Activated naive CD4-positive, alpha-beta T cell treated with anti-CD3 and anti-CD28 coated beads, Interleukin-2, amount 10 ng/mL, durations not matched to agents 7 days and 5 days (primary cell): ENCODE measurements around the gene PIK3R1.

Experiments used
- CTCF ChIA-PET: fragments of 350-600 bp; sonication (Branson Sonifier 250); formaldehyde crosslinking; loops from one replicate; lab custom pipeline; 2021; ENCODE audit warnings: antibody characterized with exemption; lab: Charles Lee
- DNase-seq: peaks from one replicate; pipeline ENCODE4 v3.0.0-alpha.2; 2020
- H3K27ac Mint-ChIP-seq: one replicate; pipeline ENCODE4 v1.8.0; 2021; ENCODE audit warnings: mild to moderate bottlenecking, moderate library complexity, mixed read lengths
- H3K27me3 Mint-ChIP-seq: one replicate; pipeline ENCODE4 v1.8.0; 2021; ENCODE audit warnings: mild to moderate bottlenecking, mixed read lengths
- H3K36me3 Mint-ChIP-seq: one replicate; pipeline ENCODE4 v1.8.0; 2021; ENCODE audit warnings: mixed read lengths
- H3K4me1 Mint-ChIP-seq: one replicate; pipeline ENCODE4 v1.8.0; 2021; ENCODE audit warnings: mixed read lengths
- H3K4me3 Mint-ChIP-seq: one replicate; pipeline ENCODE4 v1.8.0; 2021; ENCODE audit warnings: mild to moderate bottlenecking, moderate library complexity, mixed read lengths
- H3K9me3 Mint-ChIP-seq: one replicate; pipeline ENCODE4 v1.8.0; 2021; ENCODE audit warnings: mixed read lengths

PIK3R1 gene

DNA sequence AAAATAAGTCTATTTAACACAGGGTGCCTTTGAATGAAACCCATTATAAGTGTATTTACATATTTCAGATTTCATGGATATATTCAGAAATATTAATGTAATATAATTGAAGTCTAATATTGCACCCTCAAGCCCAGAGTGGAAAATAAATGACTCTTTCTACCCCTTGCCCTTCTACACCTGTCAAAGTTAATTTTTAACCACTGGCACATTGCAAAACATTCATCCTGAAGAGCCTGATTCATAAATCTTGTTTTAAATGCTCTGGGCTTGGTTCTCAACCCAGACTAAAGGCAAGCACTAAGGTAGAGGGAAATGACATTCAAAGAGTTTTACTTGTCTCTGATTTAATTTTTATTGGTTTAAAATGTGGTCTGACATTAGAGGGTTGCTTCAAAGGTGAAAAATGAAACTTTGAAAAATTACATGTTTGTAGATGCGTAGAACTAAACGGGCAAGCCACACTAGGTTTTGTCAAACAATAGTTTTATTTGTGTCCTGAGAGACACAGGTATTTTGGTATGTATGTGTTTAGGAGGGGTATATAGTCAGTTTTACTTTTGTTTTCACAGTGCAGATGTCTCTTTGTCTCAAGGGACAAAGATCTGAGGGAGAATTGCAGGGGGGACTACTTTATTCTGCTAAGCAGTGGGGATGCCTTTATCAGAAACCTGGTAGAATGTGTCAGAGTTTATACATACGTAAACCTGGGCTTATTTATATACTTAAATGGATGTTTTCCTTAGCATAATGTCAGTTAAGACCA, 69.7 kb downstream of the PIK3R1 start:
- DNase-seq: no peak
- Mint-ChIP-seq H3K36me3 (peaks cover 65% of the 10 kb centered on the region), H3K4me3 (peak overlapping the region; percentile 26), H3K9me3 (no peaks in the 10 kb centered on the region), H3K27me3 (no peaks in the 10 kb centered on the region), H3K27ac (peak overlapping the region; percentile 87), H3K4me1 (peaks cover 92% of the 10 kb centered on the region)
- CTCF ChIA-PET: interaction anchor here (1.1 to 3.3 kb wide), 7 partner anchors 14 to 722 kb away, joined by 3 to 87 read pairs (median 8); no protein-coding TSS in a partner anchor

GRCh38 chr5:68285851-68286611, 70.5 kb downstream of the PIK3R1 start:
- Mint-ChIP-seq H3K9me3 (no peaks in the 10 kb centered on the region), H3K4me1 (peaks cover 91% of the 10 kb centered on the region), H3K4me3 (peak overlapping the region; percentile 26), H3K27ac (peak overlapping the region; percentile 87), H3K27me3 (no peaks in the 10 kb centered on the region), H3K36me3 (peaks cover 62% of the 10 kb centered on the region)
- no peak for DNase-seq
- CTCF ChIA-PET: interaction anchor here (0.7 to 3.3 kb wide), 28 partner anchors 9 to 1039 kb away, joined by 3 to 87 read pairs (median 4); no protein-coding TSS in a partner anchor

- DNase-seq: no peak
- no peaks in the 10 kb centered on the region for H3K27me3 Mint-ChIP-seq
- peaks cover 60% of the 10 kb centered on the region for H3K36me3 Mint-ChIP-seq
- peak overlapping the region; percentile 26 for H3K4me3 Mint-ChIP-seq
- H3K27ac Mint-ChIP-seq: peak overlapping the region; percentile 87
- peaks cover 91% of the 10 kb centered on the region for H3K4me1 Mint-ChIP-seq
- no peaks in the 10 kb centered on the region for H3K9me3 Mint-ChIP-seq
- CTCF ChIA-PET: interaction anchor here (0.6 to 3.3 kb wide), 29 partner anchors 8 to 1040 kb away, joined by 3 to 87 read pairs (median 4); no protein-coding TSS in a partner anchor
These were observed 71.0 kb downstream of the PIK3R1 start for GRCh38 chr5:68286612-68286912.

DNA sequence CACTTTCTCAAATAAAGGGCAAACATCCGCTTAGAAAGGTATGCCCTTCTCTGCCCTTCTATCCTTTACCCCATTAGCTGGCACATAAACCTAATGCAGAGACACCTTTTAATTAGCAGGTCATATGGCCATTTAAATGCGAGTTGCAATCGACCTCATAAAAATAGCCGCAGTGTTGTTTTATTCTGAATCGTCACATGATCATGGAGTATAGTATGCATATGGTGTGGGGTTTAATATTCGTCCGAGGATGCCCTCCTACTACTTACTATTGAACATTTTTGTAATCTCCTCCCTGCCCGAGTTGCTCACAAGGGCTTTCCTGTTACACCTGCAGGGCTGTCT, 72.0 kb downstream of the PIK3R1 start:
- peak overlapping the region; percentile 79 for H3K4me3 Mint-ChIP-seq
- H3K27me3 Mint-ChIP-seq: no peaks in the 10 kb centered on the region
- CTCF ChIA-PET: interaction anchor here (1.0 to 3.3 kb wide), 9 partner anchors 14 to 174 kb away, joined by 3 to 87 read pairs (median 7); no protein-coding TSS in a partner anchor
- no peak for DNase-seq
- H3K4me1 Mint-ChIP-seq: peaks cover 88% of the 10 kb centered on the region
- H3K36me3 Mint-ChIP-seq: peaks cover 56% of the 10 kb centered on the region
- H3K9me3 Mint-ChIP-seq: no peaks in the 10 kb centered on the region
- H3K27ac Mint-ChIP-seq: peak overlapping the region; percentile 96

DNA sequence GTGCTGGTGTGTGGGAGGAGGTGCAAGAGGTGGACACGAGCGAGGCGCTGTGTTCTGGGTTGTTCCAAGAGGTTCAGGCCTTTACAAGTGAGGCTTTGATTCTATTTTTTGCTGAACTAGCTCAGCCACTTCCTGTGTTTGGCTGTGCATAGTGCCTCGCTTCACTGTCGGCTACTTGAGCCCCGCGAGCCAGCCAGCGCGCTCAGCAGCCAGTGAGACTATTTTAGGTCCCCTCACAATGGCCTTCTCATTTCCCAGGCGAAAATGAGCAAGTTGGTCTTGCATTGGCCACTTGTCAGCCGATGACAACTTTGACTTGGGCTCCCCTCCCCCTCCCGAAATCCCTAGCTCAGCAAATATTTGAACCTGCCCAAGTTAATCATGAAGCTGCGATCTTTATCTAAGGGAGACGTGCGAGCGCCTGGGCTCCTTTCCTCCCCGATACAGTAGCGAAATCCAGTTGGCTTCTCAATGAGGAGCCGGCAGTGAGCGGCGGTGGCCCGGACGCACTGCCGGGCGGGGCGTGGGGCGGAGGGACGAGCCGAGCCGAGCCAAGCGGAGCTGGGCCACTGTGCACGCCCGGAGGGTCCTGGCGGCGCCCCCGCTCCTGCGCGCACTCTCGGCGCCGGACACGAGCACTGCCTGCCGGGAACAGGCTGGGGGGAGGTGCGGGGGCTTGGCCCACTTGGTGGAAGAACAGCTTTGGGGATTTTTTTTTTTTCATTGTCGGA, 72.6 kb downstream of the PIK3R1 start:
- H3K9me3 Mint-ChIP-seq: no peaks in the 10 kb centered on the region
- peaks cover 83% of the 10 kb centered on the region for H3K4me1 Mint-ChIP-seq
- peaks cover 52% of the 10 kb centered on the region for H3K36me3 Mint-ChIP-seq
- H3K27ac Mint-ChIP-seq: peak overlapping the region; percentile 96
- peak; percentile 70 for DNase-seq
- CTCF ChIA-PET: interaction anchor here (1.0 to 3.3 kb wide), 5 partner anchors 14 to 174 kb away, joined by 3 to 87 read pairs (median 5); no protein-coding TSS in a partner anchor
- H3K27me3 Mint-ChIP-seq: no peaks in the 10 kb centered on the region
- H3K4me3 Mint-ChIP-seq: peak overlapping the region; percentile 79

GRCh38 chr5:68288707-68289134, 73.2 kb downstream of the PIK3R1 start:
- Mint-ChIP-seq H3K9me3 (no peaks in the 10 kb centered on the region), H3K27me3 (no peaks in the 10 kb centered on the region), H3K4me3 (peak overlapping the region; percentile 79), H3K36me3 (peaks cover 50% of the 10 kb centered on the region), H3K27ac (peak overlapping the region; percentile 96), H3K4me1 (peaks cover 78% of the 10 kb centered on the region)
- no peak for DNase-seq
- CTCF ChIA-PET: interaction anchor here (3.3 kb wide), 1 partner anchor 173 kb away, joined by 87 read pairs; no protein-coding TSS in a partner anchor

- H3K4me3 Mint-ChIP-seq: peak overlapping the region; percentile 79
- H3K36me3 Mint-ChIP-seq: peaks cover 51% of the 10 kb centered on the region
- H3K4me1 Mint-ChIP-seq: peaks cover 70% of the 10 kb centered on the region
- H3K9me3 Mint-ChIP-seq: no peaks in the 10 kb centered on the region
- no peak for DNase-seq
- CTCF ChIA-PET: no interaction called here
- H3K27ac Mint-ChIP-seq: no peak overlapping the region
- no peaks in the 10 kb centered on the region for H3K27me3 Mint-ChIP-seq
These were observed 73.9 kb downstream of the PIK3R1 start for GRCh38 chr5:68289498-68289897.

GRCh38 chr5:68290260-68290674, 74.7 kb downstream of the PIK3R1 start:
- DNase-seq: no peak
- H3K27ac Mint-ChIP-seq: no peak overlapping the region

DNA sequence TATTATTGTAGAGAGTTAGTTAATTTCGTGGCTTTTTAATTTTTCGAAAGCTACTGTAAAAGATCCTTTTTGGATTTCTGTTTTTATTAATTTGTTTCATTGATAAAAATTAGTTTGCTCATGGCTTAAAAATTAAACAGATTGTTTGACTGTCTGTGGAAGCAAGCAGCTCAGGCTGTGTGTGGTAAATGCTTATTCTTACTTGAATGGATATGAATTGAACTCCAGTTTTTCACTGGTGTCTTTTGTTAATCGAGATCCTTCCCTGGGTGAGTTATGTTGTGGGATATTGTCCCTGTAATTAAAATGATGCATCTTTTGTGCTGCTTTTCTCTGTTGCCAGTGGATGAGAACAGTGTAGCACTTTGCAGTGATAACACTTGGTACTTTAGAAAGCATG, 75.3 kb downstream of the PIK3R1 start:
- DNase-seq: no peak
- no peaks in the 10 kb centered on the region for H3K9me3 Mint-ChIP-seq
- peaks cover 56% of the 10 kb centered on the region for H3K4me1 Mint-ChIP-seq
- H3K27ac Mint-ChIP-seq: no peak overlapping the region
- H3K4me3 Mint-ChIP-seq: no peak overlapping the region
- H3K27me3 Mint-ChIP-seq: no peaks in the 10 kb centered on the region
- CTCF ChIA-PET: interaction anchor here (1.1 to 1.2 kb wide), 2 partner anchors 8 to 170 kb away, joined by 3 read pairs; no protein-coding TSS in a partner anchor
- H3K36me3 Mint-ChIP-seq: peaks cover 54% of the 10 kb centered on the region

More at GRCh38 chr5:68290260-68290674, 74.7 kb downstream of the PIK3R1 start:
- Mint-ChIP-seq H3K4me3 (no peak overlapping the region), H3K9me3 (no peaks in the 10 kb centered on the region), H3K27me3 (no peaks in the 10 kb centered on the region), H3K4me1 (peaks cover 62% of the 10 kb centered on the region), H3K36me3 (peaks cover 54% of the 10 kb centered on the region)
- CTCF ChIA-PET: interaction anchor here (1.1 to 1.2 kb wide), 2 partner anchors 9 to 171 kb away, joined by 3 read pairs; no protein-coding TSS in a partner anchor

- H3K36me3 Mint-ChIP-seq: peaks cover 59% of the 10 kb centered on the region
- no peaks in the 10 kb centered on the region for H3K9me3 Mint-ChIP-seq
- no peak overlapping the region for H3K27ac Mint-ChIP-seq
- peaks cover 42% of the 10 kb centered on the region for H3K4me1 Mint-ChIP-seq
- no peak for DNase-seq
- no peak overlapping the region for H3K4me3 Mint-ChIP-seq
- H3K27me3 Mint-ChIP-seq: no peaks in the 10 kb centered on the region
- CTCF ChIA-PET: no interaction called here
These were observed 76.8 kb downstream of the PIK3R1 start for GRCh38 chr5:68292316-68292715.

- H3K9me3 Mint-ChIP-seq: no peaks in the 10 kb centered on the region
- no peaks in the 10 kb centered on the region for H3K27me3 Mint-ChIP-seq
- no peak overlapping the region for H3K27ac Mint-ChIP-seq
- peaks cover 64% of the 10 kb centered on the region for H3K36me3 Mint-ChIP-seq
- no peak for DNase-seq
- CTCF ChIA-PET: interaction anchor here (1.5 kb wide), 1 partner anchor 9 kb away, joined by 3 read pairs; no protein-coding TSS in a partner anchor
- peaks cover 14% of the 10 kb centered on the region for H3K4me1 Mint-ChIP-seq
- H3K4me3 Mint-ChIP-seq: no peak overlapping the region
These were observed 80.2 kb downstream of the PIK3R1 start for GRCh38 chr5:68295772-68296171.

DNA sequence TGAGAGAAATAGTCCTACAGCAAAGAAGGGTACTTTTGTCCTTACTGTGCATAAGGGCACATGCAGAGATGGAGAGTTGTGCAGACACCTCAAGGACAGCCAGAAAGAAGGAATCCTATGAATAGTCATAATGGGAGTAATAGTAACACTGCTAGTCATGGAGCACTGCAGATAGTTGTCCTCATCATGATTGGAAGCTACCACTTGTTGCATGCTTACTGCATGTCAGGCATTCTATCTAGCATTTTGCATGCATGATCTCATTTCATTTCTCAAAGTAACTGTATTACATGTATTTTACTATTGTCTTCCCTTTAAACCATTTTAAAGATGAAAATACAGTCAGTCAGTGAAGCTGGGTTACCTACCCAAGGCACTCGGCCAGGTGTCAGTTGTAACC, 81.3 kb downstream of the PIK3R1 start:
- no peaks in the 10 kb centered on the region for H3K9me3 Mint-ChIP-seq
- H3K4me1 Mint-ChIP-seq: peaks cover 6% of the 10 kb centered on the region
- no peak overlapping the region for H3K4me3 Mint-ChIP-seq
- no peak for DNase-seq
- H3K36me3 Mint-ChIP-seq: peaks cover 64% of the 10 kb centered on the region
- no peak overlapping the region for H3K27ac Mint-ChIP-seq
- no peaks in the 10 kb centered on the region for H3K27me3 Mint-ChIP-seq
- CTCF ChIA-PET: interaction anchor here (1.2 to 2.1 kb wide), 2 partner anchors 10 to 21 kb away, joined by 3 to 6 read pairs; no protein-coding TSS in a partner anchor

DNA sequence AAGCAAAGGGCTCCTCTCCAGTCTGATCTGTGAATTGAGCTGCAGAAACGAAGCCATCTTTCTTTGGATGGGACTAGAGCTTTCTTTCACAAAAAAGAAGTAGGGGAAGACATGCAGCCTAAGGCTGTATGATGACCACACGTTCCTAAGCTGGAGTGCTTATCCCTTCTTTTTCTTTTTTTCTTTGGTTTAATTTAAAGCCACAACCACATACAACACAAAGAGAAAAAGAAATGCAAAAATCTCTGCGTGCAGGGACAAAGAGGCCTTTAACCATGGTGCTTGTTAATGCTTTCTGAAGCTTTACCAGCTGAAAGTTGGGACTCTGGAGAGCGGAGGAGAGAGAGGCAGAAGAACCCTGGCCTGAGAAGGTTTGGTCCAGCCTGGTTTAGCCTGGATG, 82.1 kb downstream of the PIK3R1 start:
- Mint-ChIP-seq H3K27ac (no peak overlapping the region), H3K4me1 (no peaks in the 10 kb centered on the region), H3K27me3 (no peaks in the 10 kb centered on the region), H3K4me3 (no peak overlapping the region), H3K9me3 (no peaks in the 10 kb centered on the region), H3K36me3 (peaks cover 61% of the 10 kb centered on the region)
- CTCF ChIA-PET: interaction anchor here (1.2 to 2.1 kb wide), 2 partner anchors 11 to 22 kb away, joined by 3 to 6 read pairs; no protein-coding TSS in a partner anchor
- no peak for DNase-seq
